ENCODE data around the gene TSPAN3.

DNA sequence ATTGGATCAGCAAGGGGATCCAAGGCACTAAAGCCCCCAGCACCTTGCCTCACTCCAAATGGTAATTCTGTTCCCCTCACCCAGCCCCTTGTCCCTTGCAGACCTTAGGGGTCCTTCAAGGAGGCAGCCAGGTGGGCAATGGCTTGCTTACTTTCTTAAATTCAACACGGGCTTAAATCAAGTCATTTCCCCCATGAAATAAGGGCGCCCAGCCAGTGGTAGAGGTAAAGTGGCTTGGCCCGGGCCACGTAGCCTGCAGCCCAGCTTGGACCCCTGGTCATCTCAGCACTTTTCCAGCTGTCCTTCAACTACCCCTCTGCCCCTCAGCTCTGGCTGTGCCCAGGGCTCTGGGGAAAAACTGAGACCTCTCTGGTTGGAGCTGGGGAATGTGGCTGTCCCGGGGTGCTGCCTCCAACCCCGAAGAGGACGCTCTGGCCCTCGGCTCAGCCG is 74.8 kb downstream of the TSPAN3 start:
- no peak for TF ChIP-seq GATA2 (IDR thresholded peaks at IDR 0.05; ENCODE audit: low read depth, low read length)
- no peak for TF ChIP-seq GATA3 (IDR thresholded peaks at IDR 0.05; ENCODE audit: low read depth, low read length)
